Heart left ventricle (tissue), 16 donors: ENCODE measurements around the gene RABIF. TPM values are rescaled to one million over a fixed set of nuclear protein-coding genes. Genes with fewer than 3 reads are reported as not detected.

Experiments
- ATAC-seq, 4 donors: fragments of 200-7000 bp; cut with Tn5 transposase; one replicate each; pipeline ENCODE4 v1.9.1; 2020 to 2022; ENCODE audit warnings: moderate library complexity in 4 of 4, mild to moderate bottlenecking in 3 of 4, moderate number of reproducible peaks in 1 of 4
- DNase-seq, 5 donors: peaks; one replicate each; pipeline ENCODE4 v3.0.0-alpha.2; 2020
- H3K27ac ChIP-seq, 12 donors: fragments of 200-600 bp; sonication (generic) in 4 of 12; one replicate each; pipeline versions ENCODE4 v1.5.0 to v1.8.0; 2016 to 2022; ENCODE audit warnings: mild to moderate bottlenecking in 2 of 12
- H3K27me3 ChIP-seq, 9 donors: fragments of 200-600 bp; sonication (generic) in 2 of 9; one replicate each; pipeline versions ENCODE4 v1.5.1 to v1.8.0; 2016 to 2022; ENCODE audit warnings: mild to moderate bottlenecking in 3 of 9
- H3K36me3 ChIP-seq, 9 donors: fragments of 200-600 bp; sonication (generic) in 2 of 9; one replicate each; pipeline versions ENCODE4 v1.5.0 to v1.8.0; 2018 to 2022; ENCODE audit warnings: mild to moderate bottlenecking in 2 of 9
- H3K4me1 ChIP-seq, 12 donors: fragments of 200-600 bp; sonication (generic) in 4 of 12; one replicate each; pipeline versions ENCODE4 v1.5.0 to v1.8.0; 2016 to 2022; ENCODE audit warnings: mild to moderate bottlenecking in 3 of 12
- H3K4me3 ChIP-seq, 12 donors: fragments of 200-600 bp; sonication (generic) in 4 of 12; one replicate each; pipeline versions ENCODE4 v1.5.0 to v1.8.0; 2017 to 2022; ENCODE audit warnings: mild to moderate bottlenecking in 9 of 12, moderate library complexity in 4 of 12
- H3K9me3 ChIP-seq, 12 donors: fragments of 200-600 bp; sonication (generic) in 4 of 12; one replicate each; pipeline versions ENCODE4 v1.5.0 to v1.8.0; 2016 to 2022; ENCODE audit warnings: mild to moderate bottlenecking in 1 of 12
- CTCF ChIP-seq, 12 donors: fragments of 200-600 bp; sonication (generic) in 4 of 12; IDR thresholded peaks; one replicate each; pipeline versions ENCODE4 v1.5.0 to v1.8.0; 2018 to 2022; ENCODE audit warnings: antibody characterized with exemption in 12 of 12, mild to moderate bottlenecking in 5 of 12
- POLR2A ChIP-seq, 2 donors: fragments of 450-650 bp; IDR thresholded peaks; one replicate each; pipeline ENCODE4 v1.6.1; 2017; ENCODE audit warnings: antibody characterized with exemption in 2 of 2, mild to moderate bottlenecking in 2 of 2, moderate library complexity in 2 of 2
- WGBS, 4 donors: extraction: QIAGEN DNeasy Blood & Tissue Kit in 2 of 4; methylation state at CpG; one replicate each; pipeline versions ENCODE4 v1.1.5 to v1.1.7; 2013 to 2018; 5-methylcytosine and 5-hydroxymethylcytosine counted together
- intact Hi-C, 10 donors: fragments of 100-400 bp; cut with DNase I; formaldehyde crosslinking; loops; one replicate each; pipeline versions ENCODE4 v1.11.1 to v1.14.2; 2022
- polyA plus RNA-seq, 2 donors: library from polyadenylated mRNA; stranded (reverse); fragments of 200-250 nt; gene quantifications; one replicate each; pipeline ENCODE4 v1.2.3, GENCODE V29; 2013
- total RNA-seq, 9 donors: library from RNA; depleted of rRNA in 2 of 9; stranded (reverse); fragments of >200 nt in 2 of 9; fragmentation: NEBNext Ultra II Directional in 3 of 9; extraction: Animal tissue kit (Norgen Biotek cat#: 25700) in 3 of 9; gene quantifications; one replicate each; pipeline versions ENCODE4 v1.1.0 to v1.2.4, GENCODE V29; 2016 to 2023
- donor health status: ischemic (EF 13 %, LVEDD 7.1; RV severe dilation, severe dysfunction).
- donor health status: healthy with polysubstance abuse.
- donor health status: DM: no; HTN: yes; CAD: no.
- donor health status: DM: no; HTN: no; CAD: no.
- donor health status: ischemic (EF 25% LVEDD 6.9; RV normal size, moderate dysfunction).
- donor health status: ischemic (EF 25% LVEDD 5.7; RV mildly dilated, moderate dysfunction).
- donor health status: healthy.
- donor health status: DM: yes; HTN: yes; CAD: no.
- donor health status: ischemic (EF 35%, LVEDD 5.7; RV mildly dilated, moderate dysfunction).
- donor health status: nonischemic (EF 11% LVEDD 7.7; RV severe dilation, severe dysfunction).
- donor health status: DM: yes; HTN: yes; CAD: no.
- donor health status: PGD.
- donor health status: ischemic (EF 29% LVEDD 5.4; RV normal size, mild dysfunction).
- donor health status: nonischemic (EF 23%, LVEDD 6.1; RV moderate dilation, normal function).

The RABIF gene
- total and polyA plus RNA-seq, 11 donors, result 3.6 to 12.1 (median 5.3) TPM

GRCh38 chr1:202844259-202844658 is 44.7 kb downstream of the RABIF start:
- DNase-seq, result no peak
- no peak for ATAC-seq
- H3K9me3 ChIP-seq, result no peaks in the 10 kb centered on the region
- H3K4me1 ChIP-seq, result no peaks in the 10 kb centered on the region
- H3K27ac ChIP-seq, result no peak overlapping the region
- intact Hi-C loops, result no loop called here
- H3K27me3 ChIP-seq, result no peaks in the 10 kb centered on the region
- H3K36me3 ChIP-seq, result no peaks in the 10 kb centered on the region
- TF ChIP-seq POLR2A (IDR thresholded peaks at IDR 0.05) (no peak), CTCF (IDR thresholded peaks at IDR 0.05) (no peak)
- WGBS, 4 donors, result 85 to 98% (median 91%) methylated on average over 5 of the region's 5 CpGs
- H3K4me3 ChIP-seq, result no peak overlapping the region

GRCh38 chr1:202843081-202843480 is 45.9 kb downstream of the RABIF start:
- Histone ChIP-seq H3K4me1 (no peaks in the 10 kb centered on the region), H3K27ac (no peak overlapping the region), H3K36me3 (no peaks in the 10 kb centered on the region), H3K27me3 (peaks cover 0 to 3% (median 0%) of the 10 kb centered on the region in 9 donors), H3K4me3 (no peak overlapping the region), H3K9me3 (no peaks in the 10 kb centered on the region)
- no peak for DNase-seq
- ATAC-seq, result no peak
- intact Hi-C loops, result no loop called here
- WGBS, 4 donors, result 85 to 90% (median 87%) methylated on average over 11 of the region's 11 CpGs
- TF ChIP-seq POLR2A (IDR thresholded peaks at IDR 0.05), result no peak
- TF ChIP-seq CTCF (IDR thresholded peaks at IDR 0.05), result no peak

- DNase-seq (no peak), ATAC-seq (no peak)
- 88 to 91% (median 89%) methylated on average over 5 of the region's 5 CpGs for WGBS, 4 donors
- TF ChIP-seq CTCF (IDR thresholded peaks at IDR 0.05) (no peak), POLR2A (IDR thresholded peaks at IDR 0.05) (no peak)
- intact Hi-C loops, result no loop called here
- Histone ChIP-seq H3K36me3 (no peaks in the 10 kb centered on the region), H3K27ac (no peak overlapping the region), H3K9me3 (no peaks in the 10 kb centered on the region), H3K4me3 (no peak overlapping the region), H3K27me3 (peaks cover 0 to 3% (median 0%) of the 10 kb centered on the region in 9 donors), H3K4me1 (peaks cover 0 to 19% (median 0%) of the 10 kb centered on the region in 12 donors)
Observed at GRCh38 chr1:202837746-202838262, 51.1 kb downstream of the RABIF start.

GRCh38 chr1:202836623-202837403 is 52.1 kb downstream of the RABIF start:
- ATAC-seq (no peak), DNase-seq (no peak)
- Histone ChIP-seq H3K4me1 (peaks cover 0 to 19% (median 0%) of the 10 kb centered on the region in 12 donors), H3K27me3 (peaks cover 0 to 3% (median 0%) of the 10 kb centered on the region in 9 donors), H3K4me3 (no peak overlapping the region), H3K9me3 (no peaks in the 10 kb centered on the region), H3K36me3 (no peaks in the 10 kb centered on the region), H3K27ac (no peak overlapping the region)
- 69 to 80% (median 74%) methylated on average over 5 of the region's 5 CpGs for WGBS, 4 donors
- intact Hi-C loops, result no loop called here
- no peak for TF ChIP-seq CTCF (IDR thresholded peaks at IDR 0.05)
- no peak for TF ChIP-seq POLR2A (IDR thresholded peaks at IDR 0.05)
